ENCODE data around the gene OR10H3.
"Not testable (repeated sequence)": the region's sequence is repeated elsewhere in the genome, so short reads cannot be mapped to it uniquely, and the experiment has no call there.

OR10H3 gene

GRCh38 chr19:15737722-15738121 is at the start of gene OR10H3:
Gene OR10H3 (plus strand): TSS chr19:15737985. CDS start chr19:15741393, 3,408 bp downstream.
- DNase-seq: no peak

- DNase-seq: no peak
Observed at GRCh38 chr19:15696654-15697194, 41.1 kb upstream of the OR10H3 start.

- no peak for DNase-seq
Observed at GRCh38 chr19:15701757-15702533, 35.8 kb upstream of the OR10H3 start.

- peak; percentile 84 for DNase-seq
Observed at GRCh38 chr19:15702534-15702930, 35.3 kb upstream of the OR10H3 start.

GRCh38 chr19:15714638-15715037 is 23.1 kb upstream of the OR10H3 start:
- no peak for DNase-seq

GRCh38 chr19:15715642-15716041 is 22.1 kb upstream of the OR10H3 start:
- DNase-seq: no peak

- DNase-seq: no peak
Observed at GRCh38 chr19:15717809-15718208, 20.0 kb upstream of the OR10H3 start.

- no peak for DNase-seq
Observed at GRCh38 chr19:15721268-15721667, 16.5 kb upstream of the OR10H3 start.

GRCh38 chr19:15722956-15723355 is 14.8 kb upstream of the OR10H3 start:
- DNase-seq: no peak

GRCh38 chr19:15727724-15728123 is 10.1 kb upstream of the OR10H3 start, which contains the start of gene OR10H2:
Gene OR10H2 (plus strand): TSS chr19:15728024. CDS start chr19:15728044, 20 bp downstream.
- DNase-seq: no peak

GRCh38 chr19:15730538-15730937 is 7.2 kb upstream of the OR10H3 start:
- no peak for DNase-seq

- DNase-seq: no peak
Observed at GRCh38 chr19:15732388-15732787, 5.4 kb upstream of the OR10H3 start.

GRCh38 chr19:15733895-15734294 is 3.9 kb upstream of the OR10H3 start:
- no peak for DNase-seq

- no peak for DNase-seq
Observed at GRCh38 chr19:15740785-15741184, 3.0 kb downstream of the OR10H3 start.

- DNase-seq: no peak
Observed at GRCh38 chr19:15748239-15748638, 10.5 kb downstream of the OR10H3 start.

GRCh38 chr19:15758379-15758778 is 20.6 kb downstream of the OR10H3 start:
- no peak for DNase-seq

GRCh38 chr19:15759962-15760565 is 22.3 kb downstream of the OR10H3 start:
- no peak for DNase-seq

- DNase-seq: no peak
Observed at GRCh38 chr19:15769586-15769985, 31.8 kb downstream of the OR10H3 start.

GRCh38 chr19:15774159-15774558 is 36.4 kb downstream of the OR10H3 start:
- not testable (repeated sequence) for DNase-seq

- no peak for DNase-seq
Observed at GRCh38 chr19:15775249-15775648, 37.5 kb downstream of the OR10H3 start.

- no peak for DNase-seq
Observed at GRCh38 chr19:15776264-15776663, 38.5 kb downstream of the OR10H3 start.

GRCh38 chr19:15776991-15777970 is 39.5 kb downstream of the OR10H3 start:
- no peak for DNase-seq

All from DMS 273 treated with DMSO at 0.1 percent for 48 hours (cell line).